G401.6 (cell line): ENCODE measurements around the gene PPP1R15A.
"Not testable (repeated sequence)": the region's sequence is repeated elsewhere in the genome, so short reads cannot be mapped to it uniquely, and the experiment has no call there.

Experiments used
- FAIRE-seq: peaks from 2 replicates; lab custom pipeline; 2012; peaks lifted over from hg19 to GRCh38; lab: Jason Lieb, UNC

Gene PPP1R15A

GRCh38 chr19:48881741-48882657, 9.8 kb downstream of the PPP1R15A start:
- FAIRE-seq: no peak

- no peak for FAIRE-seq
These were observed 11.5 kb downstream of the PPP1R15A start for GRCh38 chr19:48883726-48884125.

GRCh38 chr19:48887861-48888612, 15.8 kb downstream of the PPP1R15A start:
- no peak for FAIRE-seq

GRCh38 chr19:48889496-48889895, 17.3 kb downstream of the PPP1R15A start:
- not testable (repeated sequence) for FAIRE-seq

GRCh38 chr19:48890551-48890950, 18.3 kb downstream of the PPP1R15A start:
- no peak for FAIRE-seq

GRCh38 chr19:48895226-48895625, 23.0 kb downstream of the PPP1R15A start:
- FAIRE-seq: no peak

GRCh38 chr19:48896191-48896720, 24.0 kb downstream of the PPP1R15A start:
- FAIRE-seq: no peak

- FAIRE-seq: no peak
These were observed 25.0 kb downstream of the PPP1R15A start for GRCh38 chr19:48897181-48897580.

GRCh38 chr19:48899386-48899749, 27.1 kb downstream of the PPP1R15A start:
- not testable (repeated sequence) for FAIRE-seq

GRCh38 chr19:48899781-48900476, 27.7 kb downstream of the PPP1R15A start, which contains the start of gene NUCB1:
NUCB1 (plus strand) TSS chr19:48900312; CDS start chr19:48900797, 485 bp downstream.
- FAIRE-seq: peak; percentile 99

GRCh38 chr19:48900477-48901406, 28.5 kb downstream of the PPP1R15A start:
- peak; percentile 34 for FAIRE-seq

- not testable (repeated sequence) for FAIRE-seq
These were observed 30.1 kb downstream of the PPP1R15A start for GRCh38 chr19:48902291-48902690.

- not testable (repeated sequence) for FAIRE-seq
These were observed 31.6 kb downstream of the PPP1R15A start for GRCh38 chr19:48903788-48904187.

GRCh38 chr19:48905664-48906063, 33.4 kb downstream of the PPP1R15A start:
- FAIRE-seq: no peak

GRCh38 chr19:48906324-48906723, 34.1 kb downstream of the PPP1R15A start:
- FAIRE-seq: no peak

- no peak for FAIRE-seq
These were observed 35.5 kb downstream of the PPP1R15A start for GRCh38 chr19:48907671-48908070.

GRCh38 chr19:48909424-48910077, 37.3 kb downstream of the PPP1R15A start:
- not testable (repeated sequence) for FAIRE-seq

GRCh38 chr19:48910803-48911202, 38.6 kb downstream of the PPP1R15A start:
- FAIRE-seq: no peak

GRCh38 chr19:48913114-48913889, 41.1 kb downstream of the PPP1R15A start:
- peak; percentile 27 for FAIRE-seq

GRCh38 chr19:48914181-48914580, 42.0 kb downstream of the PPP1R15A start:
- no peak for FAIRE-seq
